Natural killer cell (primary cell): Measurements from ENCODE around the gene RWDD1. TPM values are rescaled to one million over a fixed set of nuclear protein-coding genes. Genes with fewer than 3 reads are reported as not detected.
"Not testable (repeated sequence)": the region's sequence is repeated elsewhere in the genome, so short reads cannot be mapped to it uniquely, and the experiment has no call there.

Experiments
- ATAC-seq, 3 donors: fragments of 150-1000 bp in 2 of 3; fragments of 200-7000 bp in 1 of 3; cut with Tn5 transposase; 1 replicate in 1 of 3; 2 replicates in 2 of 3; pipeline ENCODE4 v1.10.0; 2021; ENCODE audit warnings: mild to moderate bottlenecking in 2 of 3, moderate library complexity in 2 of 3
- DNase-seq, 2 donors: peaks; one replicate each; pipeline versions ENCODE4 v3.0.0 to v3.0.0-alpha.2; 2013 to 2021; ENCODE audit warnings: mixed read lengths in 1 of 2
- H3K27ac ChIP-seq: one replicate; pipeline ENCODE4 v1.5.1; 2013; ENCODE audit warnings: mild to moderate bottlenecking, low read length
- H3K27me3 ChIP-seq: one replicate; pipeline ENCODE4 v1.6.1; 2013; ENCODE audit warnings: low read length; ENCODE audit not compliant: control insufficient read depth, insufficient read depth
- H3K36me3 ChIP-seq: one replicate; pipeline ENCODE4 v1.6.1; 2013; ENCODE audit warnings: low read length; ENCODE audit not compliant: control insufficient read depth, insufficient read depth
- H3K4me1 ChIP-seq: one replicate; pipeline ENCODE4 v1.6.1; 2013; ENCODE audit warnings: low read length; ENCODE audit not compliant: control insufficient read depth, insufficient read depth
- H3K4me3 ChIP-seq: one replicate; pipeline ENCODE4 v1.5.1; 2013; ENCODE audit warnings: low read length
- H3K9me3 ChIP-seq: one replicate; pipeline ENCODE4 v1.6.1; 2013; ENCODE audit warnings: low read length; ENCODE audit not compliant: control insufficient read depth, insufficient read depth
- H3K27ac Mint-ChIP-seq, 2 donors: one replicate each; pipeline ENCODE4 v1.8.0; 2022; ENCODE audit warnings: mild to moderate bottlenecking in 2 of 2, mixed read lengths in 2 of 2, moderate library complexity in 1 of 2
- H3K27me3 Mint-ChIP-seq, 2 donors: one replicate each; pipeline ENCODE4 v1.8.0; 2022; ENCODE audit warnings: low read depth in 2 of 2, mixed read lengths in 2 of 2
- H3K36me3 Mint-ChIP-seq: one replicate; pipeline ENCODE4 v1.8.0; 2022; ENCODE audit warnings: mixed read lengths
- H3K4me1 Mint-ChIP-seq, 2 donors: one replicate each; pipeline ENCODE4 v1.8.0; 2022; ENCODE audit warnings: mixed read lengths in 2 of 2
- H3K4me3 Mint-ChIP-seq: one replicate; pipeline ENCODE4 v1.8.0; 2022; ENCODE audit warnings: mild to moderate bottlenecking, moderate library complexity, mixed read lengths
- H3K9me3 Mint-ChIP-seq, 2 donors: one replicate each; pipeline ENCODE4 v1.8.0; 2022; ENCODE audit warnings: mixed read lengths in 2 of 2
- WGBS: methylation state at CpG from one replicate; pipeline ENCODE4 v1.1.7; 2013; ENCODE audit warnings: missing lambda C conversion rate; ENCODE audit not compliant: insufficient coverage; 5-methylcytosine and 5-hydroxymethylcytosine counted together
- intact Hi-C: fragments of 100-400 bp; cut with micrococcal nuclease; formaldehyde crosslinking; loops from one replicate; pipeline ENCODE4 v1.14.2; 2022
- total RNA-seq, 4 donors: library from RNA; stranded (reverse); fragments of 120-200 nt in 1 of 4; gene quantifications; one replicate each; pipeline versions ENCODE4 v1.2.3 to v1.2.4, GENCODE V29; 2013 to 2022
- TF ChIP-seq, protein P1 (sequence below): fragments of 200-600 bp; IDR thresholded peaks from one replicate; pipeline ENCODE4 v1.8.0; 2022; ENCODE audit warnings: antibody characterized with exemption

Gene RWDD1
- total RNA-seq, 3 donors from 2014 or later (not counting 1 experiment from before 2014, with no cell fraction given): 47.0 to 48.9 (median 47.1) TPM

GRCh38 chr6:116595247-116595646 is 23.9 kb downstream of the RWDD1 start:
- 95% methylated on average over 1 of the region's 3 CpGs for WGBS
- ATAC-seq (no peak), DNase-seq (no peak)
- TF ChIP-seq, protein P1, sequence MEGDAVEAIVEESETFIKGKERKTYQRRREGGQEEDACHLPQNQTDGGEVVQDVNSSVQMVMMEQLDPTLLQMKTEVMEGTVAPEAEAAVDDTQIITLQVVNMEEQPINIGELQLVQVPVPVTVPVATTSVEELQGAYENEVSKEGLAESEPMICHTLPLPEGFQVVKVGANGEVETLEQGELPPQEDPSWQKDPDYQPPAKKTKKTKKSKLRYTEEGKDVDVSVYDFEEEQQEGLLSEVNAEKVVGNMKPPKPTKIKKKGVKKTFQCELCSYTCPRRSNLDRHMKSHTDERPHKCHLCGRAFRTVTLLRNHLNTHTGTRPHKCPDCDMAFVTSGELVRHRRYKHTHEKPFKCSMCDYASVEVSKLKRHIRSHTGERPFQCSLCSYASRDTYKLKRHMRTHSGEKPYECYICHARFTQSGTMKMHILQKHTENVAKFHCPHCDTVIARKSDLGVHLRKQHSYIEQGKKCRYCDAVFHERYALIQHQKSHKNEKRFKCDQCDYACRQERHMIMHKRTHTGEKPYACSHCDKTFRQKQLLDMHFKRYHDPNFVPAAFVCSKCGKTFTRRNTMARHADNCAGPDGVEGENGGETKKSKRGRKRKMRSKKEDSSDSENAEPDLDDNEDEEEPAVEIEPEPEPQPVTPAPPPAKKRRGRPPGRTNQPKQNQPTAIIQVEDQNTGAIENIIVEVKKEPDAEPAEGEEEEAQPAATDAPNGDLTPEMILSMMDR: no peak
- H3K27me3 ChIP-seq: no peaks in the 10 kb centered on the region
- Mint-ChIP-seq H3K36me3 (peaks cover 19% of the 10 kb centered on the region), H3K4me1 (no peaks in the 10 kb centered on the region), H3K4me3 (no peak overlapping the region), H3K27me3 (no peaks in the 10 kb centered on the region), H3K9me3 (no peaks in the 10 kb centered on the region), H3K27ac (no peak overlapping the region)
- H3K4me3 ChIP-seq: no peak overlapping the region
- peaks cover 58% of the 10 kb centered on the region for H3K36me3 ChIP-seq
- no peaks in the 10 kb centered on the region for H3K9me3 ChIP-seq
- intact Hi-C loops: no loop called here
- no peaks in the 10 kb centered on the region for H3K4me1 ChIP-seq
- H3K27ac ChIP-seq: no peak overlapping the region

GRCh38 chr6:116596815-116597214 is 25.5 kb downstream of the RWDD1 start:
- no peak overlapping the region for H3K4me3 ChIP-seq
- no peaks in the 10 kb centered on the region for H3K27me3 ChIP-seq
- Mint-ChIP-seq H3K4me3 (no peak overlapping the region), H3K27ac (no peak overlapping the region), H3K36me3 (peaks cover 15% of the 10 kb centered on the region), H3K4me1 (no peaks in the 10 kb centered on the region), H3K27me3 (no peaks in the 10 kb centered on the region), H3K9me3 (no peaks in the 10 kb centered on the region)
- TF ChIP-seq, protein P1: no peak
- H3K4me1 ChIP-seq: no peaks in the 10 kb centered on the region
- no peaks in the 10 kb centered on the region for H3K9me3 ChIP-seq
- 100% methylated on average over 3 of the region's 4 CpGs for WGBS
- no peak overlapping the region for H3K27ac ChIP-seq
- intact Hi-C loops: no loop called here
- peaks cover 45% of the 10 kb centered on the region for H3K36me3 ChIP-seq
- no peak for DNase-seq
- no peak for ATAC-seq

DNA sequence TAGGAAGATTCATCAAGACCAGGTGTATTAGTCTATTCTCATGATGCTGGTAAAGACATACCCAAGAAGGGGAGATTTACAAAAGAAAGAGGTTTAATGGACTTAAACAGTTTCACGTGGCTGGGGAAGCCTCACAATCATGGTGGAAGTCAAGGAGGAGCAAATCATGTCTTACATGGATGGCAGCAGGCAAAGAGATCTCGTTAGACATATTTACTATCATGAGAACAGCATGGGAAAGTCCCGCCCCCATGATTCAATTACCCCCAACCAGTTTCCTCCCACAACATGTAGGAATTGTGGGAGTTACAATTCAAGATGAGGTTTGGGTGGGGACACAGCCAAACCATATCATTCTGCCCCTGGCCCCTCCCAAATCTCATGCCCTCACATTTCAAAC is 32.6 kb downstream of the RWDD1 start:
- H3K36me3 Mint-ChIP-seq: peaks cover 18% of the 10 kb centered on the region

GRCh38 chr6:116604868-116605267 is 33.6 kb downstream of the RWDD1 start:
- intact Hi-C loops, H3K4me1 Mint-ChIP-seq, H3K4me3 ChIP-seq, H3K27ac ChIP-seq, DNase-seq, H3K4me3 Mint-ChIP-seq, H3K9me3 ChIP-seq, H3K36me3 ChIP-seq, ATAC-seq, H3K27me3 ChIP-seq, H3K27me3 Mint-ChIP-seq, H3K27ac Mint-ChIP-seq, H3K4me1 ChIP-seq, H3K9me3 Mint-ChIP-seq: not testable (repeated sequence)
- 87% methylated on average over 1 of the region's 3 CpGs for WGBS
- peaks cover 18% of the 10 kb centered on the region for H3K36me3 Mint-ChIP-seq

More for the DNA sequence above, 32.6 kb downstream of the RWDD1 start:
- H3K4me3 Mint-ChIP-seq, H3K27me3 Mint-ChIP-seq, H3K9me3 ChIP-seq, ATAC-seq, H3K36me3 ChIP-seq, H3K4me1 Mint-ChIP-seq, H3K27me3 ChIP-seq, H3K4me1 ChIP-seq, H3K4me3 ChIP-seq, DNase-seq, H3K9me3 Mint-ChIP-seq, intact Hi-C loops, H3K27ac ChIP-seq, H3K27ac Mint-ChIP-seq: not testable (repeated sequence)
- 91% methylated on average over 2 of the region's 3 CpGs for WGBS
